ENCODE data around the gene C2orf15. TPM values are rescaled to one million over a fixed set of nuclear protein-coding genes. Genes with fewer than 3 reads are reported as not detected.
A peak's percentile ranks its signal among the peaks of the same experiment; 100 is the strongest.

C2orf15 gene
- polyA plus RNA-seq, 2 of the 4 experiments (the other 2 are of a cell fraction) = 1.3 to 1.6 TPM

DNA sequence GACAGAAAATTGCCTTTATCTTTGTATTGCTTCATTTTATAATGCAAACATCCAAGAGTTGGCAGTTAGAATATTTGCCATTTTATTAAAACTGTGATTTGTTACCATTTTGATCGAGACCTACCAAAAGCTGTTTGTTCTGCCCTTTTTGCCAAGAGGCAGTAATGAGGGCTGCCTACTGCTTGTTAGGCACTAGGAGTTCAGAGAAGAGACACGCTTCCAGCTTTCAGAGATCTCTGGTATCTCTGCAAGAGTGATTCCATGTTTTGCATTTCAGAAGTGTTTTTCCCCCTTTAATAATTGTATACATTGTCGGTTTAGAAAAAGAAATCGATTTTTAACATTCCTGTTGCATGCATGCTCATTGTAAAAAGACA is 40.1 kb downstream of the C2orf15 start:
- ChIA-PET CTCF (no interaction called here), POLR2A (interaction anchor here (0.7 to 2.9 kb wide), 4 partner anchors 26 to 1561 kb away, joined by 3 to 19 read pairs (median 6); partner anchors contain the start of genes EIF5B, LIPT1, TSGA10 and TXNDC9)
- DNase-seq (ENCODE audit: low read depth in 1 of 2, low spot score in 1 of 2) (peak in 1 of 2 experiments; percentile 9), ATAC-seq (peak in 1 of 2 experiments; percentile 26; a peak in 1 of 6 replicates), FAIRE-seq (no peak)
- TF ChIP-seq HOXB13 (CRISPR knock-in tag; IDR thresholded peaks at IDR 0.05; ENCODE audit: low read depth) = no peak
- no peak for TF ChIP-seq ZC3H11A (IDR thresholded peaks at IDR 0.05)
- no peak for TF ChIP-seq BCL3 (IDR thresholded peaks at IDR 0.05)
- TF ChIP-seq MAZ (IDR thresholded peaks at IDR 0.05; ENCODE audit: borderline replicate concordance, low read depth, low read length) = no peak
- TF ChIP-seq POLR2A (IDR thresholded peaks at IDR 0.05; ENCODE audit: low read length) = no peak
- TF ChIP-seq KDM5A (IDR thresholded peaks at IDR 0.05) = no peak
- no peak for TF ChIP-seq FOXS1 (CRISPR knock-in tag; IDR thresholded peaks at IDR 0.05)
- TF ChIP-seq CBX8 (IDR thresholded peaks at IDR 0.05) = no peak
- no peak for TF ChIP-seq EP300 (IDR thresholded peaks at IDR 0.05)
- no peak for TF ChIP-seq CHD4 (IDR thresholded peaks at IDR 0.05; ENCODE audit: borderline replicate concordance)
- TF ChIP-seq RNF2 (IDR thresholded peaks at IDR 0.05; ENCODE audit: borderline replicate concordance, low read depth) = no peak
- no peak for TF ChIP-seq FOSB (CRISPR knock-in tag; IDR thresholded peaks at IDR 0.05)
- no peak for TF ChIP-seq TP53 (CRISPR knock-in tag; IDR thresholded peaks at IDR 0.05)
- TF ChIP-seq GATA3 (IDR thresholded peaks at IDR 0.05; ENCODE audit: borderline replicate concordance) = no peak
- no peak for TF ChIP-seq PHF8 (IDR thresholded peaks at IDR 0.05; ENCODE audit: borderline replicate concordance, low read depth)
- TF ChIP-seq MAX (IDR thresholded peaks at IDR 0.05) = no peak
- TF ChIP-seq CBX2 (IDR thresholded peaks at IDR 0.05; ENCODE audit: borderline replicate concordance, low read depth) = no peak
- no peak for TF ChIP-seq RARB (CRISPR knock-in tag; IDR thresholded peaks at IDR 0.05)
- TF ChIP-seq, protein P1, sequence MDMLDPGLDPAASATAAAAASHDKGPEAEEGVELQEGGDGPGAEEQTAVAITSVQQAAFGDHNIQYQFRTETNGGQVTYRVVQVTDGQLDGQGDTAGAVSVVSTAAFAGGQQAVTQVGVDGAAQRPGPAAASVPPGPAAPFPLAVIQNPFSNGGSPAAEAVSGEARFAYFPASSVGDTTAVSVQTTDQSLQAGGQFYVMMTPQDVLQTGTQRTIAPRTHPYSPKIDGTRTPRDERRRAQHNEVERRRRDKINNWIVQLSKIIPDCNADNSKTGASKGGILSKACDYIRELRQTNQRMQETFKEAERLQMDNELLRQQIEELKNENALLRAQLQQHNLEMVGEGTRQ (IDR thresholded peaks at IDR 0.05) = no peak
- TF ChIP-seq, protein P2, sequence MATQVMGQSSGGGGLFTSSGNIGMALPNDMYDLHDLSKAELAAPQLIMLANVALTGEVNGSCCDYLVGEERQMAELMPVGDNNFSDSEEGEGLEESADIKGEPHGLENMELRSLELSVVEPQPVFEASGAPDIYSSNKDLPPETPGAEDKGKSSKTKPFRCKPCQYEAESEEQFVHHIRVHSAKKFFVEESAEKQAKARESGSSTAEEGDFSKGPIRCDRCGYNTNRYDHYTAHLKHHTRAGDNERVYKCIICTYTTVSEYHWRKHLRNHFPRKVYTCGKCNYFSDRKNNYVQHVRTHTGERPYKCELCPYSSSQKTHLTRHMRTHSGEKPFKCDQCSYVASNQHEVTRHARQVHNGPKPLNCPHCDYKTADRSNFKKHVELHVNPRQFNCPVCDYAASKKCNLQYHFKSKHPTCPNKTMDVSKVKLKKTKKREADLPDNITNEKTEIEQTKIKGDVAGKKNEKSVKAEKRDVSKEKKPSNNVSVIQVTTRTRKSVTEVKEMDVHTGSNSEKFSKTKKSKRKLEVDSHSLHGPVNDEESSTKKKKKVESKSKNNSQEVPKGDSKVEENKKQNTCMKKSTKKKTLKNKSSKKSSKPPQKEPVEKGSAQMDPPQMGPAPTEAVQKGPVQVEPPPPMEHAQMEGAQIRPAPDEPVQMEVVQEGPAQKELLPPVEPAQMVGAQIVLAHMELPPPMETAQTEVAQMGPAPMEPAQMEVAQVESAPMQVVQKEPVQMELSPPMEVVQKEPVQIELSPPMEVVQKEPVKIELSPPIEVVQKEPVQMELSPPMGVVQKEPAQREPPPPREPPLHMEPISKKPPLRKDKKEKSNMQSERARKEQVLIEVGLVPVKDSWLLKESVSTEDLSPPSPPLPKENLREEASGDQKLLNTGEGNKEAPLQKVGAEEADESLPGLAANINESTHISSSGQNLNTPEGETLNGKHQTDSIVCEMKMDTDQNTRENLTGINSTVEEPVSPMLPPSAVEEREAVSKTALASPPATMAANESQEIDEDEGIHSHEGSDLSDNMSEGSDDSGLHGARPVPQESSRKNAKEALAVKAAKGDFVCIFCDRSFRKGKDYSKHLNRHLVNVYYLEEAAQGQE (IDR thresholded peaks at IDR 0.05) = no peak
- WGBS (ENCODE audit: missing lambda C conversion rate) = 4% methylated on average over 4 of the region's 4 CpGs
- Histone ChIP-seq H3K4me2 (peak overlapping the region; percentile 86), H3K4me3 (peak overlapping the region; percentile 94), H3K9me3 (no peaks in the 10 kb centered on the region), H3K27ac (peak overlapping the region; percentile 80 to 91), H3K4me1 (peaks cover 26% of the 10 kb centered on the region)

GRCh38 chr2:99183025-99183424 is 41.5 kb downstream of the C2orf15 start:
- H3K4me2 ChIP-seq = peak overlapping the region; percentile 86
- ATAC-seq = no peak
- POLR2A ChIA-PET = no interaction called here
- TF ChIP-seq SREBF2 (IDR thresholded peaks at IDR 0.05) (no peak), RARB (CRISPR knock-in tag; IDR thresholded peaks at IDR 0.05) (no peak), RCOR1 (IDR thresholded peaks at IDR 0.05; ENCODE audit: low read depth, low read length) (no peak), ELK1 (IDR thresholded peaks at IDR 0.05; ENCODE audit: low read depth, low read length) (no peak), SMC3 (IDR thresholded peaks at IDR 0.05) (no peak), MAFK (IDR thresholded peaks at IDR 0.05; ENCODE audit: partially characterized antibody) (no peak), ZSCAN20 (CRISPR knock-in tag; IDR thresholded peaks at IDR 0.05) (no peak), FOSL2 (IDR thresholded peaks at IDR 0.05) (no peak), FOSL2 (CRISPR knock-in tag; IDR thresholded peaks at IDR 0.05) (no peak)
- TF ChIP-seq, protein P1 (IDR thresholded peaks at IDR 0.05) = no peak
- TF ChIP-seq, protein P2 (IDR thresholded peaks at IDR 0.05) = no peak

More at GRCh38 chr2:99183025-99183424, 41.5 kb downstream of the C2orf15 start:
- no peak for DNase-seq (ENCODE audit: low read depth in 1 of 2, low spot score in 1 of 2)
- H3K27ac ChIP-seq = no peak overlapping the region
- WGBS (ENCODE audit: missing lambda C conversion rate) = 94% methylated on average over 3 of the region's 3 CpGs
- CTCF ChIA-PET = no interaction called here
- no peaks in the 10 kb centered on the region for H3K9me3 ChIP-seq
- FAIRE-seq = no peak
- peaks cover 26% of the 10 kb centered on the region for H3K4me1 ChIP-seq
- H3K4me3 ChIP-seq = no peak overlapping the region

Measured in A549 (cell line).